Measurements from ENCODE around the gene PTPRM. TPM values are rescaled to one million over a fixed set of nuclear protein-coding genes. Genes with fewer than 3 reads are reported as not detected.

The PTPRM gene
- total RNA-seq, 2 donors from 2014 or later: 7.5 to 19.2 TPM

DNA sequence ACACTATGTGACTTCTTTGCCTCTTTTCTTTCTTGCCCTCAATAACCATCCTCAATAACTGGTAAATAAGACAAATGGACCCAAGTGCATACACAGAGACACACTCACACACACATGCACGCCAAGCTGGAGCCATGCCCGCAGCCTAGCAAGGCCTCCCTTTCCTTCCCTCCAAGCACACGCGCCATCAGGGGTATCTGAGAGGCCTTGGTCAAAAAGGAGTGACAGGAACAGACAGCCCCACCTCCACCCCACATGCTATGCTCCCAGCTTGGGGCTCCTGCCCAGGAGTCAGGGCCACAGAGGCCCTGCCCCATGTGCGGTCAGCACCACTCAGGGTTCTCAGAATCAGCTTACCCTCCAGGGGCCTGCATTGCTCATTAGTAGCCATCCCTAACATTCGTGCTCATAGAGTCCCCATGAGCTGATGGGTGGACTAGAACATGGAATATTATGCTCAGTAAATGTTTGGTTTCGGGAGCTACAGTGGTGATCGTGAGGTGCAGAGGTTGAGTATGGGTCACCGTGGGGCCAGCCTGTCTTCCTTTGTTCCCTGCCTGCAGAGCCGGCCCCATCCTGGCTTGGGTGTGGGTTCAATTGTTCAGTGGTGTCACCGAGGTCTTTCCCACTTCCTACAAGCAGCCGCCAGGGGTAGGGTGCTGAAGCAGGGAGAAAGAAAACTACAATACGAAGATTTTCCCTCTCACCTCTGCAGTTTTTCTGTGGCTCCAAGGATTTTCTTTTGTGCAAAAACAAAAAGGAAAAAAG, 884.0 kb downstream of the PTPRM start:
- Mint-ChIP-seq H3K27ac (no peak overlapping the region), H3K4me1 (ENCODE audit: low read depth in 2 of 2) (no peaks in the 10 kb centered on the region), H3K9me3 (no peaks in the 10 kb centered on the region), H3K27me3 (peaks cover 2 to 15% of the 10 kb centered on the region in 2 donors), H3K36me3 (no peaks in the 10 kb centered on the region), H3K4me3 (no peak overlapping the region)
- DNase-seq (ENCODE audit: low spot score) (no peak), ATAC-seq (peak in 1 of 2 donors; percentile 24)

DNA sequence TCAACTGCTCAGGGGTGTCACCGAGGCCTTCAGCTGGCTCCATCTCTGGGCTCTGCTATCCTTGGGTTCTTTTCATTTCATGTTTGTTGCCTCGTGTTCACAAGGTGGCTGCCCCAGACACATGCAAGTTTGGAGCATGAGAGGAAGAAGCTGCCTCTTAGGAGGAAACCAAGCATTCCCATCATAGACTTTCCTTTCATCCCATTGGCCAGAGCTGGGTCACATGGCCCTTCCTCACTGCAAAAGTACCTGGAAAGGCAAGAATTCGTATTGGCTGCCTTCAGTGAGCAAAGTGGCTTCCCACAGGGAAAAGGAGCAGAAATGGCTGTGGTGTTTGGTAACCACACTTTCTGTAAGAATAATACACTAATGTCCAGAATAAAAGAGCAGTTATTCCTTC, 886.4 kb downstream of the PTPRM start:
- DNase-seq (ENCODE audit: low spot score) (no peak), ATAC-seq (no peak)
- H3K27me3 Mint-ChIP-seq: no peaks in the 10 kb centered on the region
- H3K36me3 Mint-ChIP-seq: no peaks in the 10 kb centered on the region
- no peaks in the 10 kb centered on the region for H3K9me3 Mint-ChIP-seq
- no peak overlapping the region for H3K27ac Mint-ChIP-seq
- H3K4me3 Mint-ChIP-seq: no peak overlapping the region
- H3K4me1 Mint-ChIP-seq (ENCODE audit: low read depth in 2 of 2): no peaks in the 10 kb centered on the region

DNA sequence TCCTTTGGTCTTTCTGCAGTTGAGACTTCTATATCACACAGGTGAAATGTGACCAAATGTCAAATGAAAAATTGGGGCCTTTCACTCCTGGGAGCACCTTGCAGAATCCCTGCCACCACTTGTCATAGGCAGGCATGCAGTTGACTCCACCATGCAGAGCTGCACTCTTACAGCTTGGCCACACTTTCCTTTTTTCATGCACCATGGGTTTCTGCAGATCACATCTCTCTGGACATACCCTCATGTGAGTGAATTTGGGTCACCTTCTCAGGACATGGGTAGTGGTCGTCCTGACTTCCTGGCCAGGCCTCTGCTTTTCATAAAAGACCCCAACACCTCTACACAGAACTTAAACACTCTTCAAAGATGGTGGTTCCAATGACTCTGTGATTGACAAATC, 887.0 kb downstream of the PTPRM start:
- Mint-ChIP-seq H3K4me3 (no peak overlapping the region), H3K27me3 (no peaks in the 10 kb centered on the region), H3K36me3 (no peaks in the 10 kb centered on the region), H3K27ac (no peak overlapping the region), H3K4me1 (ENCODE audit: low read depth in 2 of 2) (no peaks in the 10 kb centered on the region), H3K9me3 (no peaks in the 10 kb centered on the region)
- ATAC-seq (no peak), DNase-seq (ENCODE audit: low spot score) (no peak)

DNA sequence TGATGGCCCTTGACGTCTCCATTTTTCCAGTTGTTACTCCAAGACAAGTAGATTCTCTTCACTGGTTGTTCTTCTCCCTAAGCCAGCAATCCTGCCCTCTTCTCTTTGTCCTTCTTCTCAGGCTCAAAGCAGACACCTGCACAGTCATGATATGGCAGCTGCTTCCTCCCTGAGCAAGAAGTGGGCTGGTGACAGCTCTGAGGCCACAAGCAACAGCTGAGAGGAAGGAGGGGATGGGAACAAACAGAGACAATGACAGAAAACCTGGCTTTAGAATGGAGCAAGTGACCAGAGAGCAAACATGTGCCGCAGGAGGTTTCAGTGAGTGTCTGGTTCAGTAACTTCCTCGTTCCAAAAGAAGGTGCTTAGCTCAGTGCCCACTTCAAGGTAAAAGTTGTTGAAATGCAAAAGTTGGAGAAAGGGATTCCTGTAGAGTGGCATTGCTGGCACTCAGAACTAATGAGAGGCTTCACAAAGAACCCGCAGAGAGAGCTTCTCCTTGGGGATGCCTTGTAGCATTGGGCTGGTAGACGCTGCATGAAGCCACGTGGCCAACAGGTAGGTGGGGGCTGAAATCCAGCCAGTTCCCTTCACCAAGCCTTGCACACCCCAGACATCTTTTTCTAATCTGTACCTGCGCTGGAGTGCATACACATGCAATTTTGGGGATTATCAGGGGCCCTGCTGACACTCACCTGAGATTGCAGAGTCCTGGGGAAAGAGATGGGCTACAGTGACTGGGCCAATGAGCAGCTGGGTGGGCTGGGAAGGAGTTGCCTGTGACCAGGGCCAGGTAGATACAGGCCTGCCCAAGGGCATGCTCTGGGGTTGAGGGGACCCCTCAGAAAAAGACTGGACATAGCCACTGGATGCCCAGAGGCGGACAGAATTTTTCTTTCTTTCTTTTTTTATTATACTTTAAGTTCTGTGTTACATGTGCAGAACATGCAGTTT, 888.8 kb downstream of the PTPRM start:
- Mint-ChIP-seq H3K36me3 (no peaks in the 10 kb centered on the region), H3K27me3 (no peaks in the 10 kb centered on the region), H3K4me3 (no peak overlapping the region), H3K4me1 (ENCODE audit: low read depth in 2 of 2) (no peaks in the 10 kb centered on the region), H3K27ac (no peak overlapping the region), H3K9me3 (no peaks in the 10 kb centered on the region)
- ATAC-seq (no peak), DNase-seq (ENCODE audit: low spot score) (no peak)

Data from natural killer cell treated with Interleukin-12 subunit alpha and Interleukin-12 subunit beta and Interleukin-15 and Interleukin-18, amount 100 ng/mL, for 72 hours (primary cell).